DMS153 treated with DMSO at 0.1 percent for 48 hours (cell line): ENCODE results near the gene FAM210A.

Experiments
- DNase-seq: peaks from one replicate; lab custom pipeline; 2025; ENCODE audit not compliant: unreplicated experiment; lab: John Stamatoyannopoulos, UW

Gene FAM210A

DNA sequence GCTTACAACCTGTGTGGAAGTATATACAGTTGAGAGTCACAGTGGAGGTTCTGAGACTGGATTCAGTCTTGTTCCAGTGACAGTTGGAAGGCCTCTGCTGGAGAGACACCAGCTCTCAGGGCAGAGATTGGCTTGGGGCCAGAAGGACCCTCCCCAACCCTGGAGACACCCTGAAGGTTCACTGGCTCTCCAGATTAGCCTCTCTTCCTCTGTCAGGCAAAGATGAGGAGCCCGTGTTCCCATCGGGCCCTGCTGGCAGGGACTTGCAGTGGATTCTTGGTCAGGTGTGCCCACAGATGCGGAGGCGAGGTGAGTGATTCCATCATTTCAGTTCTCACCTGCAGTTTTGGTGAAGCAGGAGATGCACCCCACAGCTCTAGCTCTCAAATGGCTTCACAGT, 78.6 kb downstream of the FAM210A start:
- no peak for DNase-seq

DNA sequence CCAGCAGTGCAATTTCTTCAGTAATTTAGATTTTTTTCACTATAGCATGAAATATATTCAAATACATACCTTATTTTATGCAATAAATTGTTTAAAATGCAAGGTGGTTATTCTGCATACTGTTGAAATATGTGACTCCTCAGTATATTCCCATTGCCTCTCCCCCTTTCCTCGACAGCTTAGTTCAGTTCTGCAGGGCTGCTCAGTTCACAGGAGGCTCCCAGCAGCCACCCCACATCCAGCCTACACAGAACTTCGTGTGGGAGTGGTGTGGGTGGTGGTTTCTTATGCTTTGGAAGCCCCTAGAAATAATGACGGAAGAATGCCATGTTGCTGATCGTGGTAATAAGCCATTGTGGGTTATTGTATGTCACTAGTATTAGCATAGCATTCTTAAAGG, 79.7 kb downstream of the FAM210A start:
- DNase-seq, result no peak

DNA sequence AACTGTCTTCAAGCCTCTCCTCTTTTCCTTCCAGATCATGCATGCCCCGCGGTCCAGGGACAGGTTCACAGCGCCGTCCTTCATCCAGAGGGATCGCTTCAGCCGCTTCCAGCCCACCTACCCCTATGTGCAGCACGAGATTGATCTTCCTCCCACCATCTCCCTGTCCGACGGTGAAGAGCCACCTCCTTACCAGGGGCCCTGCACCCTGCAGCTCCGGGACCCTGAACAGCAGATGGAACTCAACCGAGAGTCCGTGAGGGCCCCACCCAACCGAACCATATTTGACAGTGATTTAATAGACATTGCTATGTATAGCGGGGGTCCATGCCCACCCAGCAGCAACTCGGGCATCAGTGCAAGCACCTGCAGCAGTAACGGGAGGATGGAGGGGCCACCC, 81.3 kb downstream of the FAM210A start:
- no peak for DNase-seq

DNA sequence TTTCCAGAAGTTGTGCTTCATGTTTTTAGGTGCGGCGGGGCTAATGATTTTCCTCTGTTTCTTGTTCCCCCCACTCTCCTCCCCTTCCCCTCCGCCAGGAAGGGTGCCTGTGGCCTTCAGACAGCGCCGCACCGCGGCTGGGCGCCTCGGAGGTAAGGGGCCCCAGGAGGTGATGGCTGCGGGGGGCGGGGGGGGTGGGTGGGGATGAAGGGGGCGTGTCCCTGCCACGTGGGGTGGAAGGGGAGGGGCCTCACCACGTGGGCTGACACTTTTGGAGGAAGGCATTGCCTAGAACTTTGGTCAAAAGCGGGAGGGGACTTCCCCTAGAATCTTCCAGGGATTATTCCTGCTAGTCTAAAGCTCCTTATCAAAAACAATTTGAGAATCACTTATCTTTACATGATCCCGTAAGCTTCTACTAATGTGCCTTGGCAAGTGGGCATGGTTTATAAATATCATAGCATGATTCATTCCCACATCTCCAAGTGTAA, 83.1 kb downstream of the FAM210A start:
- DNase-seq, result no peak

DNA sequence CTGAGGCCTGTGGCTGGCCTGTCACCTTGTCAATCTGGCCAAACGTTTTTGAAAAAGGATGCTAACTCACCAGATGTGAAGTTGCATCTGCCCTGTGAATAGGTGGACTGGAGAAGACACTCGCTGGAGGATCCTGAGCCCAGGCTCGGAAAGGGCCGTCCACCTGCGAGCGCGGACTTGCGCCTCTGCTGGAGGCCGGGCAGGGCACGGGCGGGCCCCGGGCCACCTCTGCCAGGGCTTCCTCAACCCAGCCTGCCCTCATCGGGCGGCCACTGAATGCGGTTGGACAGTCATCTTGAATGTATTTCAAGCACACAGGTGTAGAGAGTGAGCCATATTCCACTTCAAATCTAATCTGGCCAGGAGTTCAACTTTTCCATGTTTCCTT, 83.9 kb downstream of the FAM210A start:
- DNase-seq, result no peak

DNA sequence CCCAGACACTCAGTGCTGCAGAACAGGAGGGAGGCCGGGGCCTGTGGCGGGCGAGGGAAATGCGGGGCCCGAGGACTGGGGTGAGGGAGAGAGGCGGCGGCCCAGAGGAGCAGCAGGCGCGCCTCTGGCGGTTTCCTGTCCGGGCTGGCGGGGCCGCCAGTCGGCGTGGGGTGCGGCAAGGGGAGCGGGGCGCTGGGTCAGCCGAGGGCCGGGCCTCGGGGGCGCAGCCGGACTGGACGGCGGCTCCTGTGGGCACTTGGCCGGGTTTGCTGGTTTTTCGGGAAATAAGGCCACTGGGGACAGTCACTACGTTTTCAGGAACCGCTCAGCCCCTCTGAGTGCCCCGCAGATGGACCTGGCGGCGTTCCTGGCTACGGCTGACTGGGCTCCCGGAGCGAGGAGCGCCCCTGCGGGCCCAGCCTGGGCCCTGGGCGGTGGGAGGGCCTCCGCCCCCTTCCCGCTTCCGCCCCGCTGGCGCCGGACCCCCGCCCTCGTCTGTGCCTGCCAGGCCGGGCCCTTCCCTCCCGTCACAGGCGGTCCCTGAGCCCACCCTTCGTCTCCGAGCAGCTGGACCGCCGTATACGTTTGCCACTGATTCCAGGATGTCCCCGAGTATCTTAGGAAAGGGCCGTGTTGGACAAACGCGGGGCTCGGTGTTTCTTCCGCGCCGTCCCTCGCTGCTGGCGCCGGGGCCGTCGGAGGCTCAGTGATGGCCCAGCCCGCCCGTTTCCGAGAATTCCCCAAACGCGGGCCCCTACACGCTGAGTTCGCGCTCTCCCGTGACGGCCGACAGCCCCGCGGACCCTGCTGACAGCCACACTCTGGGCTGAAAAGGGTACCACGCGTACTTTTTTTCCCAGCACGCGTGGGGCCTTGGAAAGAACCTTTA, 84.6 kb downstream of the FAM210A start:
- DNase-seq, result no peak

DNA sequence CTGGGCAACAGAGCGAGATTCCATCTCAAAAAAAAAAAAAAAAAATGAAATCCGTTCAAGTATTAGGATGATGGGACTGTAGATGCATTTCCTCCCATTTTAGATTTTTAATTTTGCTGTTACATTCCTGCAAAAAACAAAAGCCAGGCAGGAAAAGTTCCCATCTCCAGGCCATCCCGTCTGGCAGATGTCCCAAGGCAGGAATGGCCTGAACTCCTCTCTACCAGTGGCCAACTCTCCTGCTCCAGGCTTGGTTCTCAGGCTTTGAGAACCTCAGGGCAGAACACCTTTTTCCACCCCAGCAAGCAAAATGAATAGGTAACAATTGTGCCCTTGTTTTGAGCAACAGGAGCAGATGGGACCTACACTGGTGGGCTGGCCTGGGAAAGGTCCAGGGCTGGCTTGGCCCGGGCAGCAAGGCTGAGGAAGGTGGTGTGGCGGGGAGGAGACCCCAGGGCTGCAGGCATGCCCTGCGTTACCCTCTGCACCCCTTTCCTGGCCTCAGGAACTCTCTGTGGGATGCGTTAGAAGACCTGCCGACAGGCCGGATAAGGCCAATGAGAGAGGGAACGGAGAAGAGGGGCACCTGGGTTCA, 86.0 kb downstream of the FAM210A start:
- DNase-seq, result no peak

DNA sequence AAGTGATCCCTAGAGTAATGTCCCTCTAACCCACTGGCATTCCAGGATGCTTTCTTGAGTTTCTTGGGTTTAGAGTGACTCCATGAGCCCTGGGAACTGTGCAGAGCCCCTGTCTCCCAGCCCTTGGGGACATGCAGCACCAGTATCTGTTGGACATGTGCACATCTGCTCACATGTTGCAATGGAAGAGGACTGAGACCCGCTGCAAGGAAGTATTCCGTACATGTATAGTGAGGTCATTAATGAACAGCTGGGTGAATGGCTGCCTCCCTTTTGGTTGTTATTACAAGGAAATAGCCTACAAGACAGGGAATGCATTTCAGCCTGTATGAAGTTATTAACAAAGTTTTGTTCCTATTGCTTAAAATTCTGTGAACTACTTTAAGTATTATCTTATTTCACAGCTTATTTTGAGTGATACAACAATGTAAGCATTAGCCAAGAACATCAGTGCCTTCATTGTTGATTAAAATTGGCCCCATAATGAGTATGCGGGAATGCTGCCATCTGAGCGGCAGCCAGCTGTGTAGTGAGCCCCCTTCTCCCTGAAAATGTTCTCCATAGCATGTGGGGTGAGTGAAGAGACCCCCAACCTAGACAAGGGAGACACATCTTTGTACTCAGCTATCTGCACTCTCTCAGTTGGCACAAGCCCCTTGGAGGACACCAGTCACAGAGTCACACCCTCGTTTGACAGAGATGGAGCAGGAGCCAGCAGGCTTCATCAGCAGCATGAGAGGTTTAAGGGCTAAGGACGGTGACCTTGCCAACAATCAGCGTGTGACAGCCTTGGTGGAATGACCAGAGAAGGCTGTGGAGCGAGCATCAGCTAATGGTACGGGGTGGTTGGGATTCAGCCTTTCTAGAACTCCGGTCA, 87.4 kb downstream of the FAM210A start:
- DNase-seq, result no peak

DNA sequence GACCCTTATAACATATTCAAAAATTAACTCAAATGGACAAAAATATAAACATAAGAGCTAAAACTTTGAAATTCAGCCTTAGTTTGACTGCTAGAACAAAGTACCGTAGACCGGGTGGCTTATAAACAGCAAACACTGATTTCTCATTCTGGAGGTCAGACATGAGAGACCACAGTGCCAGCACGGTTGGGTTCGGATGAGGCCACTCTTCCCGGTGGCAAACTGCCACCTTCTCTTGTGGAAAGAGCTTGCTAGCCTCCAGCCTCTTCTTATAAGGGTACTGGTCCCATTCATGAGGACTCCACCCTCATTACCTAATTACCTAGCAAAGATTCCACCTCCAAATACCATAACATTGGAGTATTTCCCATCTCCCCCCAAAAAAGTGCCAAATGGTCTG, 91.3 kb downstream of the FAM210A start:
- DNase-seq, result no peak

DNA sequence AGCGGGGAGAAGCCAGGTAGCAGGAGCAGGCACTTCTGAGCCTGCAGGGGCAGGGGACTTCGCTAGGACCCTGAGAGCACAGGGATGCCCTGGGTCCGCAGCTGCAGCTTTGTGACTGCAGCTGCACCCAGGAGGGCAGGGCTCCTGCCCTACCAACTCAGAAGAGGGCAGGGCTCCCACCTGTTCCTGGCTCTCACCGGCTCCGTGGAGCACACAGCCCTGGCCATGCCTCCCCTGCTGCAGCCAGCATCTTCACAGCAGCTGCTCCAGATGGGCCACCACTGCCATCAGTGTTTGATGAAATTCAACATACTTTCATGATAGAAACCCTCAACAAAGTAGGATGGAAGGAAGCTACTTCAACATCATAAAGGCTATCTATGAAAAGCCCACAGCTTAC, 92.7 kb downstream of the FAM210A start:
- no peak for DNase-seq

DNA sequence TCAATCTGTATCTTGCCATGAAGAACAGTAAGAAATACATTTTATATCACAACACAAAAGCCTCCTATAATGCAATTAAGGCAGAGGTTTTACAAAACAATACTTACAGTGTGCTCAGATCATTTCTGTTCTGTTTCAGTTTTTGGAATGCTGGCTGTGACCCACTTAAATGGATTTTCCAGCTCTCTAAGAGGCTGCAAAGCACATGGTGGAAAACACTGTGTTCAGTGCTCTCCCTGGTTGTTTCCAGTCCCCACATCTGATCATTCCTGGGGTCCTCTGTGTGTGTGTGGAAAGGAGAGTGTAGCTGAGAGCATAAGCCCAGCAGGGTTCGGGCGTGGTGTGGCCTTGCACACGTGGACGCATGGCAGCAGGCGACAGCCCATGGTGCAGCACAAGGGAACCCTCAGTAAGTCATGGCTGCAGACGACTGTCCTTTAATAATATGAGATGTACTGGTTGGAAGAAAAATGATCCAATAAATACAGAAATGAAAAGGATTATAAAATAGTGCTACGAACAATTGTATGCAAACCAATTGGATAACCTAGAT, 95.6 kb downstream of the FAM210A start:
- DNase-seq, result no peak

DNA sequence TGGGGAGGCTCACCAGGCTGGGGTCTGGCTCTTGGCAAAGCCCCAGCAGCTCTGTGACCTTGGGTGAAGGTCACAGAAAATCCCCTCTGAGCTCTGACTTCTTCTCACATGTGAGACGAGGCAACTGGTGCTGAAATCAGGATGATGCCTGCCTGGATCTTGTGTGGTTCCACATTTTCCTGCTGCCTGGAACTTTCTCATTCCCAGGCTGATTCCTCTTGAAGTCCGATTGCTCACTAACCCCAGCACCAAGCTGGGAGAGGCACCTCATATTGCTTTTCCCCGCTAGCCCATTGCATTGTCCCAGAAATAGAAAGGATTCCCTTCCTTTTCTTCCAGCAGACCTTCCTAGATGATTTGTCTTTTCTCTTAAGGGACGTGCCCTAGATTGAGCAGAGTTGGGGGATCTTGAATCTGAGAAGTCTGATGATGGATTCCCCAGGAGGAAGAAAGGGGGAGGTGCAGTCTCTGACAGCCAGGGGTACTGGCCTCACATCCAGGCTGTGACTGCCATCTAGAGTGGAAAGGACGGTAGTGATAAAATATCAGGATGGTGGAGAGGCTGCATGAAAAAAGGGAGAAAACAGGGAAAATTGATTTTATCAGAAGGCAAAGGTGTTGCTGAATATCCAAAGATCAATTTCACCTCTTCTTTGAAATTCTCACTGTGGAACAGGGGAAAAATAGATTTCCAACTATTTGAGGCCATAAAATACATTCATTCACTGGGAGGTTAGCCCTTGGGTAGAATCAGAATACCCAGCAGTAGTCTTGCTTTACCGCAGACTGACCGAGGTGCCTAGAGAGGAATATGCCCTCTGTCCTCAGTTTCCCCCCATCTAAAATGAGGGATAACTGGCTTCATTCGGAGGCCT, 96.3 kb downstream of the FAM210A start:
- peak; percentile 22 for DNase-seq

DNA sequence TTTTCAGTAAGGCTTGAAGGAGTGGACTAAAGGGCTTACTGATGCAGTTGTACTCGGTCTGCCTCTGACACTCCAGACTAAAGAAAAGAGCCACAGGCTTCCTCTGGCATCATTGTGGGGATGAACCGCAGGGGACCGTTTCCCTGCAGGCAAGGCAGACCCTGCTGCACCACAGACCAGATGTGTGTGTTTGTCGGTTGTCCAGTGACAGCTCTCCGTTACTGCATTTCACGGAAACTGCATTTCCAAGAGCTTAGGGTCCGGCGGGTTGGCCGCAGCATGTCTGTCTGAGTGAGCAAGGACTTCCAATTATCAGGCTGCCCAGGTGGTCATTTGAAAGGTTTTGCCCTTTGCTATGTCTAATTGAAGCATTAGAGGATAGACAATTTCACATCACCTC, 98.1 kb downstream of the FAM210A start:
- DNase-seq, result no peak

DNA sequence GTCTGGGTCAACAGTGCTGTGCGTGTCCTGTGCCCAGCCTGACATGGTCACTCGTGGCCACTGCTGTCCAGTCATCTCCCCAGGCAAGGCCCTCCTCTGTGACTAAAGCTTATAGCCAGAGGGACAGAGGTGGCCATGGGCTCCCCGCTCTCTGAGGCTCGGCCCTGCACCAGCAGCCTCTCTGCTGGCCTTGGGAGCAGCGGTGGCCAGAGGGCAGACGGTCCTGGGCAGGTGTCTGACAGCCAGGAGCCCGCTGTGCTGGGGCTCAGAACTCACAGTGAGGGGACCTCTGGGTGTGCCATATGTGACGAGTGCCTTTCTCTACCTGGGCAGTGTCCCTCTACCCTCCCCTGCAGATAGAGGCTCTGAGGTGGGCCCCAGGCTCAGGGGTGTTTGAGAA, 98.7 kb downstream of the FAM210A start:
- DNase-seq, result no peak

DNA sequence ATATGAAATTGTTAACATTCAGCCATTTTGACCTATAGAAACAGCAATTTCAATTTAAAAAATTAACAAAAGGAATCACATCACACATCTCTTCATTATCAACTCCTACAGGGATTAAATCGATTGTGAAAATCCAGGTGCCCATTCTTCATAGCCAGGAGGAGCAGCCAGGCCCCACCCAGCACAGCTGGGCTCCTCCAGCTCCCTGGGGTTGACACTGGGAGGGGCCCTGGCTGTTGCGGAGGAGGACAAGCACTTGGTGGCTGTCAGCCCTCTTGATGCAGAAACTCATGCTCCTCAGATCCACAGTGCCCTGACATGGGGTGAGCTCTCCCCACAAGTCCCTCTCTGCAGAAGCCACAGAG, 99.8 kb downstream of the FAM210A start:
- no peak for DNase-seq

DNA sequence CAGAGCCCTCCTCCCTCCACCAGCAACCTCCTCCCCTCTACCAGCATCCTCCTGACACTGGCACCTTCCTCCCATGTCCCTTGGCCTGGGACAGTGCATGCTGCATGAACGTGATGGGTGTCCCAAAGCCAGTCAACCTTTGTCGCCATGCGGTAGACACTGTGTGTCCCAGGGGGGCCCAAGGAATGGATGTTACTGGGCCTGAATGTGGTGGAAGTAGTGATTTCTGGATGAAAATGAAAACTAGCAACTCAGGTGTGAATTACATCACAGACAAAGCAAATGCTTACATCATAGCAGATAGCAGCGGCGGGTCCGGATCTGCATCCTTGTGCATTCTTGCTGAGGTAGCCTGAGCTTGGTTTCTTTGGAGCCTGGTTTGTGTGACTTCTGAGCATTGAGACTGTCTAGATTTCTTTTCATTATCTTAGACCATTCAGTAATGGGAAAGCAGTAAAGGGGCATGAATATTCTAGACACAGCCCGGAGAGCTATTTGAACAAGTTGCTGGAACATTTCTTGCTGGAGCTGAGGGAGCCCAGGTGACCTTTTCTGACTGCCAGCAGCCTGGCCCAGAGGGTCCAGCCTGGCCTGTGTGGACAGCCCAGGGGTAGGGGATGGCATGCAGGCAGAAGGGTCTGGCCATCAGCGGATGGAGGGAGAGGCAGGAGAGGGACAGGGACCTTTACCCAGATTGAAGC, 100.4 kb downstream of the FAM210A start:
- no peak for DNase-seq

DNA sequence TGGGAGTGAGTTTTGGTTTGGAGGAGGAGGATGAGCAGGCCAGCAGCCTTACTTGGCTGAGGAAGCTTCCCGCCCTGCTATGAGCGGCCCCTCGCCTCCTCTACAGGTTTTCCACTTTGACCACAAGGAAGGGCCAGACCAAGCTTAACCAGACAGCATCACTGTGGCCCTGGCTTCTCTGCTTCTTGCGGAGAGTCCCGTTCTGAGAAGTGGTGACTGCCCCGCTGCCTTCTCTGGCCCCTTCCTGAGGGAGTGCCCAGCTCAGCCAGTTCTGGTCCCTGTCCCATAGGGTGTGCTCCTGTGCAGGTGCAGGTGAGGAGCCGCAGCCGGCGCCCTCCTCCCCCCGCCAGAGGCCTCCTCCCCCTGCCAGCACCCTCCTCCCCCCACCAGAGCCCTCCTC, 101.0 kb downstream of the FAM210A start:
- no peak for DNase-seq

DNA sequence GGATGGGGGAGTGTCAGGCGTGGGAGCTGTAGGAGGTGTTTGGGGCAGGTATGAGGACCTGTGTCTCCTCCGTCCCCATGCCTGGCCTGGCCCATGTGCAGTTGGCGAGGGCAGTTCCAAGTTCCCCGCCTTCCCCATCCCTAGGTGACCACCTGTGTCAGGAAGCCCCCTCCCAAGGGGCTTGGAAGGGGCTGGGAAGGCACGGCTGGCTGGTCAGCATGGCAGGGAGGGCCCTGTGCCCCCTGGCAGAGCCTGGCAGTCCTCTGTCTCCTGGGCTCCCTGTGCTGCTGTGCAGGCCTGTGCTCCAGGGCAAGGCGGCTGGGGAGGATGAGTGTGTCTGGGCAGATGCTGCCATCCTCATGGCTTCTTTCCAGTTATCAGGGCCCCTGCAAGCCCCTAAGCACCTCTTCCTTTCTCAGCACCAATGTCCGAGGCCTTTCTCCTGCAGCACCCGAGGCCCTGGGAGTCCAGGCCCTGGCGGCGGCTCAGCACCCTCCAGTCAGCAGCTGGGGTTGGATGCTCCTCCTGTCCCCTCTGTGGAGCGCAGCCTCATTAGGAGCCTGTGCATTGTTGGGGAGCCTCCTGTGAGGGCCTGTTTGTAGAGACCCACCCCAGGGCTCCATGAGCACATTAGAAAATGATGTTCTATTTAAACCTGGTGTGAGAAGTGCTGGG, 101.7 kb downstream of the FAM210A start:
- DNase-seq, result no peak

DNA sequence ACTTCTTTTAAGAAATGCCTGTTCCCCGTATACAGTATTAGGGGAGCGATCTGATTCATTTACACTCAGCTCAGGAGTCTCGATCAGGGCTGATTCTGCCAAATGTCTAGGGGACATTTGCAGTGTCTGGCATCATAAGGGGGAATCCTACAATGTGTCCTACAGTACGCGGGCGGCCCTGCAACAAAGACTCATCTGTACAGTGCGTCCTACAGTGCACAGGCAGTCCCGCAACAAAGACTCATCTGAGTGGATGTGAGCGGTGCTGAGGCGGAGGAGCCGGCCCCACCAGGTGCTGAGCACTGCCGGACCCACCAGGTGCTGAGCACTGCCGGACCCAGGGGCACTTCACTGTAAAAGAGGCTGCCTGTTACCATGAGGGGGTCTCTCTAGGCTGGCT, 102.5 kb downstream of the FAM210A start:
- no peak for DNase-seq
